ENCODE measurements around the gene KIAA1328. TPM values are rescaled to one million over a fixed set of nuclear protein-coding genes. Genes with fewer than 3 reads are reported as not detected.

KIAA1328 gene
- total RNA-seq, 4 donors from 2014 or later, result 2.3 to 18.7 (median 5.8) TPM

GRCh38 chr18:37238282-37239108 lies 409.6 kb downstream of the KIAA1328 start:
- Histone ChIP-seq H3K27ac (no peak overlapping the region), H3K9me3 (no peaks in the 10 kb centered on the region), H3K27me3 (peaks cover 0 to 7% (median 0%) of the 10 kb centered on the region in 4 donors), H3K4me3 (no peak overlapping the region), H3K36me3 (no peaks in the 10 kb centered on the region), H3K4me1 (no peaks in the 10 kb centered on the region)
- no peak for DNase-seq
- WGBS, 2 donors, result 66 to 77% methylated on average over 4 to 6 of the region's 6 CpGs
- intact Hi-C loops (cut with DNase I), result no loop called here
- TF ChIP-seq CTCF (IDR thresholded peaks at IDR 0.05) (no peak), POLR2A (IDR thresholded peaks at IDR 0.05) (no peak)

- intact Hi-C loops (cut with DNase I), result no loop called here
- WGBS, 2 donors, result 59 to 66% methylated on average over 5 of the region's 6 CpGs
- peaks cover 0 to 27% (median 0%) of the 10 kb centered on the region in 4 donors for H3K27me3 ChIP-seq
Measured at GRCh38 chr18:37242091-37242490, 413.2 kb downstream of the KIAA1328 start.

GRCh38 chr18:37242826-37243560 lies 414.1 kb downstream of the KIAA1328 start:
- intact Hi-C loops (cut with DNase I), result no loop called here
- H3K36me3 ChIP-seq, result no peaks in the 10 kb centered on the region
- H3K9me3 ChIP-seq, result no peaks in the 10 kb centered on the region
- H3K4me3 ChIP-seq, result no peak overlapping the region
- TF ChIP-seq CTCF (IDR thresholded peaks at IDR 0.05), result no peak
- no peak for TF ChIP-seq POLR2A (IDR thresholded peaks at IDR 0.05)
- H3K27ac ChIP-seq, result no peak overlapping the region
- 68 to 77% methylated on average over 4 of the region's 4 CpGs for WGBS, 2 donors
- H3K4me1 ChIP-seq, result no peaks in the 10 kb centered on the region
- DNase-seq, result no peak
- peaks cover 0 to 27% (median 0%) of the 10 kb centered on the region in 4 donors for H3K27me3 ChIP-seq

More at GRCh38 chr18:37242091-37242490, 413.2 kb downstream of the KIAA1328 start:
- H3K27ac ChIP-seq, result no peak overlapping the region
- H3K36me3 ChIP-seq, result no peaks in the 10 kb centered on the region
- no peaks in the 10 kb centered on the region for H3K9me3 ChIP-seq
- H3K4me1 ChIP-seq, result no peaks in the 10 kb centered on the region
- no peak overlapping the region for H3K4me3 ChIP-seq
- no peak for DNase-seq
- TF ChIP-seq POLR2A (IDR thresholded peaks at IDR 0.05) (no peak), CTCF (IDR thresholded peaks at IDR 0.05) (no peak)

GRCh38 chr18:37243741-37244140 lies 414.8 kb downstream of the KIAA1328 start:
- no peak overlapping the region for H3K27ac ChIP-seq
- H3K36me3 ChIP-seq, result no peaks in the 10 kb centered on the region
- H3K9me3 ChIP-seq, result no peaks in the 10 kb centered on the region
- intact Hi-C loops (cut with DNase I), result no loop called here
- DNase-seq, result no peak
- no peaks in the 10 kb centered on the region for H3K4me1 ChIP-seq
- no peak overlapping the region for H3K4me3 ChIP-seq
- H3K27me3 ChIP-seq, result peaks cover 0 to 30% (median 0%) of the 10 kb centered on the region in 4 donors
- 36 to 38% methylated on average over 15 to 36 of the region's 36 CpGs for WGBS, 2 donors
- TF ChIP-seq CTCF (IDR thresholded peaks at IDR 0.05) (no peak), POLR2A (IDR thresholded peaks at IDR 0.05) (no peak)

GRCh38 chr18:37244618-37245017 lies 415.7 kb downstream of the KIAA1328 start:
- Histone ChIP-seq H3K36me3 (no peaks in the 10 kb centered on the region), H3K27me3 (peaks cover 0 to 38% (median 0%) of the 10 kb centered on the region in 4 donors), H3K4me3 (no peak overlapping the region), H3K27ac (no peak overlapping the region), H3K9me3 (no peaks in the 10 kb centered on the region), H3K4me1 (no peaks in the 10 kb centered on the region)
- DNase-seq, result no peak
- WGBS, 2 donors, result 85 to 88% methylated on average over 12 of the region's 13 CpGs
- intact Hi-C loops (cut with DNase I), result no loop called here
- TF ChIP-seq CTCF (IDR thresholded peaks at IDR 0.05), result no peak
- TF ChIP-seq POLR2A (IDR thresholded peaks at IDR 0.05), result no peak

All from esophagus squamous epithelium (tissue), 5 donors.